Stimulated activated CD8-positive, alpha-beta memory T cell treated with anti-CD3 and anti-CD28 coated beads, Interleukin-4, amount 100 ng/mL, for 24 hours (primary cell): ENCODE measurements around the gene LMNTD1.
"Not testable (repeated sequence)": the region's sequence is repeated elsewhere in the genome, so short reads cannot be mapped to it uniquely, and the experiment has no call there.

Experiments used
- DNase-seq: peaks from one replicate; pipeline ENCODE4 v3.0.0-alpha.2; 2020; ENCODE audit warnings: low read depth

The LMNTD1 gene

DNA sequence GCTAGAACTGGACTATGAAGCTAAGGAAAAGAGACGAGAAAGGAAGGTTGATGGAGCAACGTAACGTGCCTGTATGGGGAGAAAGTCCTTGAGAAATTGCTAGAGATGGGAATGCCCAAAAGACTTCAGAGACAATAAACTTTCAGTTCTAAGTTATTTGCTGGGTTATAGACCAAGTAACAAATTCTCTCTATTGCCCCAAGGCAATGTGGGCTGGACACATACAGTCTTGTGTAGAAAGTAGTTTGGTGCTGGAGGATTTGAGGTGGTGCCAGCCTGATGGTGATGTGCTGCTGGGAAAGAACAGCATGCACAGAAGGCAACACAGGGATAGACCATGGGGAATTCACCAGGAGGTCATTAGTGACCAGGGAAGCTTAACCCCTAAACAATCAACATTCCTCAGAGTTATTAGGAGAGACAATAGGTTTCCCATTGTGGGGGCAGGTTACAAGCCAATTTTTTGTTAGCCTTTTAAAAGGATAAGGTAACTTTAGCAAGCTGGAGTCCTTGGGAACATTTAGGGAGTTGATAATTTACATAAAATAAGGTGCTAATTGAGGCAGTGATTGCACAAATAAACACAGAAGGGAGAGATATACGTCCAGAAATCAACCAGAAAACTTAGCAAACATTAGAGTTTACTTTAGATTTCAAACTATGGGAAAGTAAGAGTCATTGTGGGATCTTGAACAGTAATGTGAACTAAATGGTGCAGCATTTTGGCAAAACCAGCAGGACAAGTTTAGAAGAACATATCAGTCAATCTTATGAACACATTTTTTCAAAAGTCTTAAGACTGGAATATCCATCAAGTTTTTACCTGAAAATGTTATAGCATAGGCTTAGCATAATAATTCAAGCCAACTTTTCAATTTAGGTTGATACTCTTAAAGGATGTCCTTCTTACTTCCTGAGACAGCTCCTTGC, 61.4 kb downstream of the LMNTD1 start:
- DNase-seq = no peak

DNA sequence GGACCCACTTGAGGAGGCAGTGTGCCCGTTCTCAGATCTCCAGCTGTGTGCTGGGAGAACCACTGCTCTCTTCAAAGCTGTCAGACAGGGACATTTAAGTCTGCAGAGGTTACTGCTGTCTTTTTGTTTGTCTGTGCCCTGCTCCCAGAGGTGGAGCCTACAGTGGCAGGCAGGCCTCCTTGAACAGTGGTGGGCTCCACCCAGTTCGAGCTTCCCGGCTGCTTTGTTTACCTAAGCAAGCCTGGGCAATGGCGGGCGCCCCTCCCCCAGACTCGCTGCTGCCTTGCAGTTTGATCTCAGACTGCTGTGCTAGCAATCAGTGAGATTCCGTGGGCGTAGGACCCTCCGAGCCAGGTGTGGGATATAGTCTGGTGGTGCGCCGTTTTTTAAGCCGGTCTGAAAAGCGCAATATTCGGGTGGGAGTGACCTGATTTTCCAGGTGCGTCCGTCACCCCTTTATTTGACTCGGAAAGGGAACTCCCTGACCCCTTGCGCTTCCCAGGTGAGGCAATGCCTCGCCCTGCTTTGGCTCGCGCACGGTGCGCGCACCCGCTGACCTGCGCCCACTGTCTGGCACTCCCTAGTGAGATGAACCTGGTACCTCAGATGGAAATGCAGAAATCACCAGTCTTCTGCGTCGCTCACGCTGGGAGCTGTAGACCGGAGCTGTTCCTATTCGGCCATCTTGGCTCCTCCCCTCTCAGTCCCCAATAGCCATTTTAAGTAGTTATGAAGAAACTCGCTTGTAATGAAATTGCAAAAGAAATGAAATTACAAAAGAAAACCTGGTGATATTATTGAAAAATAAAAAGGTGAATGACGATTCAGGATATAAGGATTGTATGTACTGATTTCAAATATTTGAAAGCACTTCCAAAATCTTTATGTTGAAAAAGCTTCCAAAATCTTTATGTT, 63.9 kb downstream of the LMNTD1 start:
- DNase-seq = not testable (repeated sequence)

GRCh38 chr12:25482625-25483024, 70.5 kb downstream of the LMNTD1 start:
- no peak for DNase-seq

- DNase-seq = no peak
These were observed 72.9 kb downstream of the LMNTD1 start for GRCh38 chr12:25480145-25480544.

DNA sequence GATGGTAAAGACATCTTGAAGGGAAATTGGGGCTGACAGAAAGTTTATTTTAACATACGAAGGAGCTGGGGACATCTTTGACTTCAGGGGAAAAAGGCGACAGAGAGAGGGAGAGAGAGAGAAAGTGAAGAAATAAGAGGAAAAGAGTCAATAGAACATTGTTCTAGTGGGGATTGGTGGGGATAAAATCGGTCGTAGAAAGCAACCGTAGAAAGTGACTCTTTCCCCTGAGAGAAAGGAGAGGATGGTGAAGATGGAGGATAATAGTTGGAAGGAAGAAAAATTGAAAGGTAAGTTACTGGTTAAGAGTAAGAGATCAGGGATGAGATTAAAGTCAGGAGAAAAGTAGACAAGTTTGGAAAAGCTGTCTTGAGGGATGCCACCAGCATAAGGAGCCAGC, 75.9 kb downstream of the LMNTD1 start:
- DNase-seq = no peak

DNA sequence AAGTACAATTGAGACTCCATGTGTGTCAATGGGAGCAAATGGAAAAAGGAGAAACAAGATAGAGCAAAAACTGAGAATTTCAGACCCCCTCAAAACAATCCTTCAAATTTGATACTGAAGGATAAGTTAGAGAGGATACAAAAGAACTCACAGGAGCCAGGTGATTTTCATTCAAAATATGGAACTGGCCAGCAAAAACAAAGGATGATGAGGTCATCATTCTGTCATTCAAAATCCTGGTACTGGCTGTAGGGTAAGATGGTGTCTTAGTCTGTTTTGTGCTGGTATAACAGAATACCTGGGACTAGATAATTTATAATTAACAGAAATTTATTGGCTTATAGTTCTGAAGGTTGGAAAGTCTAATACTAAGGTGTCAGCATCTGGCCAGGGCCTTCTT, 80.6 kb downstream of the LMNTD1 start:
- no peak for DNase-seq

DNA sequence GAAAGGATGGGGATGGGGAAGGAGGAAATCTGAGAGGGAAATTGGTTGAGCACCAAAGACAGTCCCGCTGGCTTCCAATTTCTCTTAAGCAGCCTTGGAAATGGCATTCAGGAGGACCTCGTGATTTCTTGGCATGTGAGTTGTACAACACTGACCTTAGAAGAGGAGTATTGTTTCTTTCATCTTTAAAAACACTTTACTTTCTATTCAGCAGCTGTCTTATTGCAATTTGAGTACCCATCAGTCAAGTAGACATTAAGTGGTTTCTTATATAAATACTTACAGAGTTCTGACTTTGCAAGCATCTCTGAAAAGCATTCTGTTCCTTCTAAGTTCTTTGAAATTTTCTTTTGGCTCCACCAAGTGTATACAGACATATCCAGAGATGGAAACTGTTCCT, 83.2 kb downstream of the LMNTD1 start:
- DNase-seq = no peak

DNA sequence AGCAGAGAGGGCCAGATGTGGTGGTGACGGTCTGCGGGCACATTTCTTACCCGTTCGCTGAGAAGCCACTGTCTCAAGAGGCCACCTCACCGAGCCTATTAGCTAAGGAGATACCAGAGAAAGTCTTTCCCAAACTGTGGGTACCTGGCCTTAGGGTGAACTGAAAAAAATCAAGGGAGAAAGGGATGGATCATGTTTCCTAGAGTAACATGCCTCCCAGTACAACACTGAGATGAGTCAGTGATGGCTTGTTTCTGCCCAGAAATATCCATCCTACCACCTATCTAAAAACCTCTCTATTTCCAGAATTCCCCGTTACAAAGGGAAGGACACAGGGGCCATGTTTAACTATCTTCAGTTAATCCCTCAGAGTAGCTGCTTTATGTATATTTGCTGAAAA, 83.7 kb downstream of the LMNTD1 start:
- no peak for DNase-seq

- no peak for DNase-seq
These were observed 89.6 kb downstream of the LMNTD1 start for GRCh38 chr12:25463521-25463920.

- no peak for DNase-seq
These were observed 90.1 kb downstream of the LMNTD1 start for GRCh38 chr12:25463005-25463404.

DNA sequence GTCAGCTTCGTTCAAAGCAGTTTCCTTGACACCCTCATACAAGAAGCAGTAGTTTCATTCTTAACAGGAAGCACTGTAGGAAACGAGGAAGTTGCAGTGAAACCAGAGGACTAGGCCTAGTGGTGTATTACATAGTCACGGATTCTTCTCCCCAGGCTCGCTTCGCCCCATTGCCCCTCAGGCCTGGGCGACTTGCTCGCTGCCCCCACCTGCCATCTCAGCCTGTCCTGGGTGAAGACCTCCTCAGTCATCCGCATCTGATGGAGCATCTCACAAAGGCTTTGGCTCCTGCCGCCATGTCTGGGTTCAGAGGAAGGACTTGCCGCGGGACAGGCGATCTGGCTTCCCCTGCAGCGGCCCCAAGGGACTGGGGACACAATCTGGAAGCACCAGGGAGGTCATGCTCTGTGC, 93.5 kb downstream of the LMNTD1 start:
- DNase-seq = no peak

DNA sequence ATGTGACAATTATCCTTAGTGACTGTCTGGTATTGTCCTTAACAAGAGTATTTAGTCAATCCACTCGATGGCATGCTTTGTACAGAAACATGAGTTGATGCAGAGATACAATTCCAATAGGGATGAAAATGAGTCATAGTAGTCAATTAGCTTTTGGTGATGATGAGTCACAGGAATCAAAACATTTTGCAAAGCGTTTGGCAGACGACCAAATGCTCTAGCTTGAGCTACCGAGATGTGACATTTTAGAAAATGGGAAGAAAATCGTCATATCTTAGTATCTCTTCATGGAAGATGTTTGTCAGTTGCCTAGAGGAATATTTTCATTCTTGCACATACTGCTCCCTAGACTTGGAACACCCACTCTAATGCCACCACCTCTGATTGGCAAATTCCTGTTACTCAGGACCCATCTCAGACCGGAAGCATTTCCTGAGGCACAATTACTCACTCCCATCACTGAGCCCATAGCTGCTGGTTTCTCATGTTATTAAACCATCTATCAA, 95.0 kb downstream of the LMNTD1 start:
- DNase-seq = no peak

- no peak for DNase-seq
These were observed 96.6 kb downstream of the LMNTD1 start for GRCh38 chr12:25456474-25456873.

GRCh38 chr12:25455696-25456095, 97.4 kb downstream of the LMNTD1 start:
- no peak for DNase-seq

GRCh38 chr12:25449007-25449406, 104.1 kb downstream of the LMNTD1 start:
- no peak for DNase-seq

- DNase-seq = no peak
These were observed 106.0 kb downstream of the LMNTD1 start for GRCh38 chr12:25447046-25447445.

DNA sequence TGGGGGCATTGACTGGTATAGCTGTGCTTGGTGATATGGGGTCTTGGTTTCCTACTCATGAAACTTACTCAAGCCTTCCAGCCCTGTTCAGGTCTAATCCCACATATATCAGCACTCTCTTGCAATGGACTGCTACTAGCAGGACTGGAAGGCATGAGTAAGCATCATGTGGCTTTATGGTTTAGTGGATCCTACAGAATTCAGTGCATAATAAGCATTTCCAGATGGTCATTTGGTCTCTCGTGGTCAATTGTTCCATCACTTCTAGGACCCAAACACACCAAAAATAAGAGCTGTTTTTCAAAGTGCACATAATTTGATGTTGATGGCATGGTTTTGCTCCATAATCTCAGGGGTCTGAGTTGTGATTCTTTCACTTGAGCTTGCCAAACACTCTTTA, 114.4 kb downstream of the LMNTD1 start:
- DNase-seq = no peak

- DNase-seq = no peak
These were observed 116.7 kb downstream of the LMNTD1 start for GRCh38 chr12:25436206-25437030.

GRCh38 chr12:25435431-25435830, 117.7 kb downstream of the LMNTD1 start:
- DNase-seq = no peak

GRCh38 chr12:25434515-25434914, 118.6 kb downstream of the LMNTD1 start:
- no peak for DNase-seq

DNA sequence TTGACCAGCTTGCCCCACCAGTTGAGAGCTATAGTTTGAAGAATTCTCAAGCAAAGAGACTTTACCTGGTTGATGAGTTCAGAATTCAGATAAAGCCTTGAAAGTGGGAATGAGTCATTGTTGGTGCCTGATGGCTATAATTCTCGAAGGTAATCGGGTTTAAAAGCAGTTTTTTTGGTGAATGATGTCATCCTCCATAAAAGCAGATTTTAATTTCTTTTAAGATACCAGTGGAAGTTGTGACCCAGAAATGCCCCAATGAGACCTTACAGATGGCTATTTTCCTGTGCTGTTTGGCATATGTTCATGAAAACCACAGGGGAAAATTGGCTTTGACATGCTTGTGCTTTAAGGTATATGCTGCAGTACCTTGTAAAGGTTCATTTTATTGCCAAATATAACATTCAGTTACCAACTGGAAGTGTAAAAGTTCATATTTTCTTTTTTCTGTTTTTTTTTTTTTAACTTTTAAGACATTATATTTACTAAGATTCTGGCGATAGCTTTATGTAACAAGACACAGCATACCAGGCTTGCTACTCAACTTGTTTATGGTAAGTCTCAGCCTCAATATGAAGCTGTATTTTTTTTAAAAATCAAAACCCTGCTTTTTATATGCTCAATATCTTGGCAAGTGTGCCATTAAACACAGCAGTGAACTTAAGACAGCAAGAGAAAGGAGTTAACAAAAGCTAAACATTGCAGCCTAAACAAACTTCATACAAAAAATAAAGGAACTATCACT, 119.3 kb downstream of the LMNTD1 start:
- DNase-seq = no peak
